Endothelial cell (in vitro differentiated cells): Measurements from ENCODE around the gene ERGIC1. TPM values are rescaled to one million over a fixed set of nuclear protein-coding genes. Genes with fewer than 3 reads are reported as not detected.
"Not testable (repeated sequence)": the region's sequence is repeated elsewhere in the genome, so short reads cannot be mapped to it uniquely, and the experiment has no call there.

Source experiments
- DNase-seq: peaks from one replicate; pipeline ENCODE4 v3.0.0; 2021; ENCODE audit warnings: low spot score
- H3K27ac Mint-ChIP-seq: one replicate; pipeline ENCODE4 v1.8.0; 2021; ENCODE audit warnings: mixed read lengths, inconsistent platforms; ENCODE audit not compliant: unreplicated experiment
- H3K27me3 Mint-ChIP-seq: one replicate; pipeline ENCODE4 v1.8.0; 2021; ENCODE audit warnings: mild to moderate bottlenecking, moderate library complexity, mixed read lengths, inconsistent platforms; ENCODE audit not compliant: unreplicated experiment
- H3K36me3 Mint-ChIP-seq: one replicate; pipeline ENCODE4 v1.8.0; 2021; ENCODE audit warnings: mild to moderate bottlenecking, low read depth, mixed read lengths, inconsistent platforms; ENCODE audit not compliant: unreplicated experiment
- H3K4me1 Mint-ChIP-seq: one replicate; pipeline ENCODE4 v1.8.0; 2021; ENCODE audit warnings: mild to moderate bottlenecking, mixed read lengths, inconsistent platforms; ENCODE audit not compliant: unreplicated experiment
- H3K4me3 Mint-ChIP-seq: one replicate; pipeline ENCODE4 v1.8.0; 2021; ENCODE audit warnings: mild to moderate bottlenecking, mixed read lengths, inconsistent platforms; ENCODE audit not compliant: unreplicated experiment
- H3K9me3 Mint-ChIP-seq: one replicate; pipeline ENCODE4 v1.8.0; 2021; ENCODE audit warnings: mixed read lengths, inconsistent platforms; ENCODE audit not compliant: unreplicated experiment
- long read RNA-seq: library from polyadenylated mRNA; unstranded; transcript quantifications from one replicate; pipeline ENCODE4 v2.0.0, GENCODE V29; 2020; ENCODE audit not compliant: unreplicated experiment
- total RNA-seq: library from RNA; stranded (reverse); fragmentation: NEBNext Ultra II Directional; extraction: Animal tissue kit (Norgen Biotek cat#: 25700); gene quantifications from one replicate; pipeline ENCODE4 v1.2.1, GENCODE V29; 2021; ENCODE audit not compliant: unreplicated experiment
- TF ChIP-seq, protein P1 (sequence below): fragments of 200-600 bp; sonication (generic); IDR thresholded peaks from one replicate; pipeline ENCODE4 v1.5.0; 2021; ENCODE audit warnings: antibody characterized with exemption; ENCODE audit not compliant: unreplicated experiment

The ERGIC1 gene, protein sequence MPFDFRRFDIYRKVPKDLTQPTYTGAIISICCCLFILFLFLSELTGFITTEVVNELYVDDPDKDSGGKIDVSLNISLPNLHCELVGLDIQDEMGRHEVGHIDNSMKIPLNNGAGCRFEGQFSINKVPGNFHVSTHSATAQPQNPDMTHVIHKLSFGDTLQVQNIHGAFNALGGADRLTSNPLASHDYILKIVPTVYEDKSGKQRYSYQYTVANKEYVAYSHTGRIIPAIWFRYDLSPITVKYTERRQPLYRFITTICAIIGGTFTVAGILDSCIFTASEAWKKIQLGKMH
- total RNA-seq, result 67.1 TPM
- long read RNA-seq, partial matches to known transcripts, result 2 of 8 reads
- long read RNA-seq, other reads (novel, unspliced or antisense), result 3 of 8 reads

DNA sequence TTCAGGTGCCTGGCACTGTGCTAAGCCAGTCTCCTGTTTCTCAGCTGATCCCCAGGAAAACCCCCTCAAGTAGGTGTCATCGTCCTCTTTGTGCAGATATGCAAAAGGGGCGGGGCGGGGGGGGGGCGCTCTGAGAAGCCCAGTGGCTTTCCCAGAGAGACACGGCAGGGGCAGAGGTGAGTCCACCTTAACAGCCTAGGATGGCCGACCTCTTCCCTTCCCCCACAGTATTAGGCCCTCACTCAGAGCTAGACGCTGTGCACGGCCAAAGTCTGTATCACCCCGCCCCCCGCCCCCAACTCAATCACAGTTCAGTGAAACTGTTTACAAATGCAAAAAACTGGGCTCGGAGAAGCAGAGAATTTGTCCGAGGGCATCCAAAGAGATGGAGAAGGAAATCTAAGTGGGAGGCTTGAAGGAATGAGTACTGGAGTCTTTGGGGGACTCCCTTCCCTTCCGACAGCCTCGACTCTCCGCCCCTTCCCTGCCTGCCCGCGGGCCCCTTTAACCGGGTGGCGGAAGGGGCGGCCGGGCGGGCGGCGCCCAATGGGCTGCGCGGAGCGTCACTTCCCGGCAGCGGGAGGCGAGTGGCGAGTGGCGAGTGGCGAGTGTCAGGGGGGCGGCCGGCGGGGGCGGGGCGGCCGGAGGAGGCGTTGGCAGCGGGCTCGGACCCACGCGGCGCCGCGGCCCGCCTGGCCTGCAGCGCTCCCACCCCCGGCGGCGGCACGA lies at the start of gene ERGIC1:
Gene ERGIC1, plus strand, starts transcription at position 566 of the 729 bp plus-strand sequence. Its CDS starts 163 bp downstream, at position 729.
- Mint-ChIP-seq H3K27ac (peak within 1 kb of the TSS; percentile 77), H3K36me3 (peaks cover 6% of the 10 kb centered on the region), H3K9me3 (no peaks in the 10 kb centered on the region), H3K4me3 (peak within 1 kb of the TSS; percentile 94), H3K4me1 (peaks cover 9% of the 10 kb centered on the region), H3K27me3 (peaks cover 4% of the 10 kb centered on the region)
- peak; percentile 73 for DNase-seq
- TF ChIP-seq, protein P1, sequence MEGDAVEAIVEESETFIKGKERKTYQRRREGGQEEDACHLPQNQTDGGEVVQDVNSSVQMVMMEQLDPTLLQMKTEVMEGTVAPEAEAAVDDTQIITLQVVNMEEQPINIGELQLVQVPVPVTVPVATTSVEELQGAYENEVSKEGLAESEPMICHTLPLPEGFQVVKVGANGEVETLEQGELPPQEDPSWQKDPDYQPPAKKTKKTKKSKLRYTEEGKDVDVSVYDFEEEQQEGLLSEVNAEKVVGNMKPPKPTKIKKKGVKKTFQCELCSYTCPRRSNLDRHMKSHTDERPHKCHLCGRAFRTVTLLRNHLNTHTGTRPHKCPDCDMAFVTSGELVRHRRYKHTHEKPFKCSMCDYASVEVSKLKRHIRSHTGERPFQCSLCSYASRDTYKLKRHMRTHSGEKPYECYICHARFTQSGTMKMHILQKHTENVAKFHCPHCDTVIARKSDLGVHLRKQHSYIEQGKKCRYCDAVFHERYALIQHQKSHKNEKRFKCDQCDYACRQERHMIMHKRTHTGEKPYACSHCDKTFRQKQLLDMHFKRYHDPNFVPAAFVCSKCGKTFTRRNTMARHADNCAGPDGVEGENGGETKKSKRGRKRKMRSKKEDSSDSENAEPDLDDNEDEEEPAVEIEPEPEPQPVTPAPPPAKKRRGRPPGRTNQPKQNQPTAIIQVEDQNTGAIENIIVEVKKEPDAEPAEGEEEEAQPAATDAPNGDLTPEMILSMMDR, result no peak

DNA sequence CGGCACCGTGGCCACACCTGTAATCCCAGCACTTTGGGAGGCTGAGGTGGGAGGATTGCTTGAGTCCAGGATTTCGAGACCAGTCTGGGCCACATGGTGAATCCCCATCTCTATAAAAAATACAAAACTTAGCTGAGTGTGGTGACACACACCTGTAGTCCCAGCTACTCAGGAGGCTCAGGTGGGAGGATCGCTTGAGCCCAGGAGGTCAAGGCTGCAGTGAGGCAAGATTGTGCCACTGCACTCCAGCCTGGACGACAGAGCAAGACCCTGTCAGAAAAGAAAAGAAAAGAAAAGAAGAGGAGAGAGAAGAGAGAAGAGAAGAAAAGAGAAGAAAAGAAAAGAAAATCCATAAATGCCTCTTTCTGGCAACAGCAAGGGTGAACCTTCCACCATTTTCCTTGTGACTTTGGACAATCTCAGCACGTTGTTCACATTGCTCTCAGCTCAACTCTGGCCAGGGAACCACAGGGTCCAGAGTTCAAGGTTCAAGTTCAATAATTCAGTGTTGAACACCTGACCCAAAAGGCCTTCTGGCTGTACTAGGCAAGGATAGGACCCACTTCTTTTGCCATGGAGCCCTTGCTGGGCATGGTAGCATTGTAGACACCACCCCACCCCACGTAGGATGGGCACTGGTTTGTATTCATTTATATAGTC lies 48.5 kb upstream of the ERGIC1 start:
- no peaks in the 10 kb centered on the region for H3K9me3 Mint-ChIP-seq
- H3K4me3 Mint-ChIP-seq, result no peak overlapping the region
- no peaks in the 10 kb centered on the region for H3K36me3 Mint-ChIP-seq
- no peak overlapping the region for H3K27ac Mint-ChIP-seq
- TF ChIP-seq, protein P1, result no peak
- H3K4me1 Mint-ChIP-seq, result peaks cover 8% of the 10 kb centered on the region
- DNase-seq, result no peak
- H3K27me3 Mint-ChIP-seq, result no peaks in the 10 kb centered on the region

DNA sequence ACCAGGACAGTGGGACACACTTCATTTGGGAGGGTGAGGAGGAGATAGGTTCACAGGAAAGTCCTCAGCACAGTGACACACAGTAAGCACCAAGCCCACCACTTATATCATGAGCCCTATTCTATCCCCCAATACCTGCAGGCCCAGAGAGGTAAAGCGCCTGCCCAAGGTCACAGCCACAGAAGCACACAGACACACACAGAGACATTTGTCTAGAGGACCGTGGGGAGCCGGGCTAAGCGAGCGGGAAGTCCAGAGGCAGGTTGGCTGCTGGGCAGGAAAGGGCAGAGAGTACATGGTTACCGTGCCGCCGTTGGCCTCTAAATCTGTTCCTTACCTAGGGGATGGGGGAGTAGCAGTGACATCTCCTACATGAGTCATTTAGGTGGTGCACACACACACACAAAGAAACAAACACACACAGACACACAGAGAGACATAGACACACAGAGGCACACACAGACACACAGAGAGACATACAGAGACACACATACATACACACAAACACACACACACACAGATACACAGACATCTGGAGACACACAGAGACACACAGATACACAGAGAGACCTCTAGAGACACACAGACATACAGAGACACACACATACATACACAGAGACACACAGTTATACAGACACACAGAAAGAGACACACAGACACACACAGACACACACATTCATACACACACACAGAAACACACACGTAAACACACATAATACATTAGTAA lies 47.2 kb upstream of the ERGIC1 start:
- Mint-ChIP-seq H3K9me3 (no peaks in the 10 kb centered on the region), H3K27me3 (no peaks in the 10 kb centered on the region), H3K4me3 (no peak overlapping the region), H3K36me3 (no peaks in the 10 kb centered on the region), H3K27ac (no peak overlapping the region), H3K4me1 (peaks cover 8% of the 10 kb centered on the region)
- TF ChIP-seq, protein P1, result no peak
- no peak for DNase-seq

DNA sequence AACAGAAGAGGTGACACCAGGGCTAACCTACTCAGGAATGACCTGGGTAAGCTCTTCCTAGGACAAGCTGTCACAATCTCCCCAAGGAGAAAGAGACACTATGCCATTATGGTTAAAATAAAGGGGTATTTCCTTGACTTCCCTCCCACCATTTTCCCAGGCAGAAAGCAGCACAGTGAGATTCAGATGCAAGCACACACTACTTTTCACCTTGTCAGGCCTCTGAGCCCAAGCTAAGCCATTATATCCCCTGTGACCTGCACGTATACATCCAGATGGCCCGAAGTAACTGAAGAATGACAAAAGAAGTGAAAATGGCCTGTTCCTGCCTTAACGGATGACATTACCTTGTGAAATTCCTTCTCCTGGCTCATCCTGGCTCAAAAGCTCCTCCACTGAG lies 46.5 kb upstream of the ERGIC1 start:
- not testable (repeated sequence) for H3K4me3 Mint-ChIP-seq, DNase-seq, H3K36me3 Mint-ChIP-seq, H3K9me3 Mint-ChIP-seq, H3K4me1 Mint-ChIP-seq, H3K27ac Mint-ChIP-seq, H3K27me3 Mint-ChIP-seq
